NK-92 (cell line): ENCODE results near the gene DNAH6.

Experiments
- DNase-seq: peaks from one replicate; lab custom pipeline; 2025; ENCODE audit not compliant: unreplicated experiment; lab: John Stamatoyannopoulos, UW

The DNAH6 gene

DNA sequence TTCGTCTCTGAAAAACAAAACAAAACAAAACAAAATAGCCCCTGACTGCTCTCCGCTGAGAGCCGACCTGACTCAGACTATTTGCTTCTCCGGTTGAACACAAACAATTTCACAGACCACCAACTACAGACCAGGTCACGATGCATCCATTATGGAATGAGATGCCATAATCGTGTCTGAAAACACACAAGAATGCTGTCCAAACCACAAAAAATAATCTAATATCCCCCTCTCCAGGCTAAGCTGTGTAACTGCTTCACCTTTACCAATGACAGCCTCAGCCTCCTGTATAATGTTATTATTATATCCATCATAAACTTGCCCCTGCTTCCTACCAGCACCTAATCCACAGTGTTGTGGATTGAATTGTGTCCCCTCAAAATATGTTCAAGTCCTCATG lies 114.7 kb downstream of the DNAH6 start:
- no peak for DNase-seq

DNA sequence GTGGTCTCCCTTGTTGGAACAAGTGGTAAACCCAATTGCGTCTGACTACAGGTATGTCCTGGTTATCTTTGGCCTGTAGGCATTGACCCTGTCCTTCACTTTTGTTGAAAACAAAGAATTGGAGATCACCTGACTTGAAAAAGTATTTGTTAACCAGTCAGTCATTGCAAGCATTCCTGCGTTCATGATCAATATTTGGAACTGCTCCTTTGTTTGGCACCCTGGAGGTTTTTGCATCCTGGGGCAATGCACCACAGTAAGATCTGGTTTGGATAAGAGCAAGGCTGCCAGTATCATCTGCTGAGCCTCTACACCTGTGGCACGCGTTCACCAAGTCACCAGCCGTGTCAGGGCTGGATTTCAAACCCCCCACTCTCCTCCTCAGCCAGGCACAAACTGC lies 115.7 kb downstream of the DNAH6 start:
- DNase-seq = no peak

DNA sequence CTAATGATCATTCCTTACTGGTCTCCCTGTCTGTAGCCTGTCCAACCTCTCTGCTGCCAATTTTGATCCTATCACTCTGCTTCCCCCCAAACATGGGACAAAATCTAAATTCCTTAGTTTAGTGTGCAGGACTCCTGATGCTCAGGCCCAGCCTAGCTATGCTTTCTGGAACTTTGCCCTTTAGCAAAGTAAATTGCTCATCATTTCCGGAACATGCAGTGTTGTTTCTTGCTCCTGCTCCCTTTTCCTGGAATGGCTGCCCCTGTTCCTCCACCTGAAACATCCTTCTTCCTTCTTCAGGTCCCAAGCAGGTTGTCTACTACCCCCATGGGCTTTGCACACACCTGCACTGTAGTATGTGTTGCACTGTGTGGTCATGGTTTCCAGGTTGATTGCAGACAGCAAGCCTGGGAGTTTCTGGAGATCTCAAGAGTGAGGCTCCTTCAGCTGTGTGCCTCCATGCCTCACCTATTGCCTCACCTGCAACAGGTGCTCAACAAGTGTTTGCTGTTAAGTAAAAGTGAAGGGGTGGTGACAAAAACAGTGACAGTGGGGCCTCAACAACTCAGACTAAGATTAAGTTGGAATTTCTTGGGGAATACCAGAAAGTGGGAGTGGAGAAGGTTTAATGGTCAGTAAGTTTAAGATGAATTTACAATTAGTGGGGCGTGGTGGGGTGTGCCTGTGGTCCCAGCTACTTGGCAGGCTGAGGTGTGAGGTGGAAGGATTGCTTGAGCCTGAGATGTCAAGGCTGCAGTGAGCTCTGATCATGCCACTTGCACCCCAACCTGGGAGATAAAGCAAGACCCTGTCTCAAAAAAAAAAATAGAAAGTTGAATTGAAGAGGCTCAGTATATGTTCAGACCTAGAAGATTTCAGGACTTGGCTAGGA lies 120.0 kb downstream of the DNAH6 start:
- DNase-seq = no peak

DNA sequence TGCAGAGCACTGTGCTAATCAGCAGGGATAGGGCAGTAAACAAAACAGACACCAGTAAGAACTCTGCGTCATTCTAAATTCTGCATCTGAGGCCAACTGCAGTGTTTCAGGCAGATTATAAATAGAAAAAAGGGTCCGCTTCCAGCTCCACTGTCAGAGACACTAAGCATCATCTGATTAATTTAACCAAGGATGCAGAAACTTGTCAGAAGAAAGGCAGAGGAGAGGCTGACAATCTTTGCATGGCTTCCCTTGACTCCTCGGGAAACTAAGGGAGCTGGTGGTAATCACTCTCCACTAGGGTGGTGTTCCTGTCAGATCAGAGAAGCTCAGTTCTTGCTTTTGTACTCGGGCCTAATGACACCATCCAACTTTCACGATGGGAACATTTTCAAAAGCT lies 123.5 kb downstream of the DNAH6 start:
- DNase-seq = no peak

DNA sequence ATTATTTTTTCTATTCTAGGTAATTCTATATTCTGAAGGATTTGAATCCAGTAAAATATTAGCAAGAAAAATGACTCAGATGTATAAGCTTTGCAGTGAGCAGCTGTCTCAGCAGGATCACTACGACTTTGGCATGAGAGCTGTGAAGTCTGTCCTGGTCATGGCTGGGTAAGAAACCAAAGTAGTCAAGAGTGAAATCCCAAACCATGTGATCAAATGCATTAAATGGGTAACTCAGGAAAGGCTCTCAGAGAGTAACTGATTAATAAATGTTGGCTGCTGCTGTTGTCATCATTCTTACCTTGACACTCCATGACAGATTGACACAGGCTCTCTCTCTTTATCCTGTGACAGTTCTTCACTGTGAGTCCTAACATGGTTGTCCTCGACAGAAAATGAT lies 124.1 kb downstream of the DNAH6 start:
- no peak for DNase-seq

DNA sequence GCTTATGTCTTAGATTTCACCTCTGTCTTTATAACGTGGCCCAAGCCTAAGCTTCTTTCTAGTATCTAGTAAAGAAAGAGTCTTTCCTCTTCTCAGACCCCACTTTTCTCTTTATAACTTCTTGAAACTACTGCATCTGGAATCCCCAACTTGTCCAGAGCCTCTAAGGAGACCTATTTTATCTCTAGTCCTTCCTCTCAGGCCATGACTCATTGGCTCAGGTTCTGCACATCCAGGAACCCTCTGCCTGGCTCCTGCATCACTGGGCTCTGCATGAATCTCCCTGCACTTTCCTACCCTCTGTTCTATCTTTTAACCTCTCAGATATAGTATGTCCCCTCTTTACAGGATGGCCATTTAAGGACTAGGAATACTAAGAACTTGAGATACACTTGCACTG lies 124.7 kb downstream of the DNAH6 start:
- no peak for DNase-seq

DNA sequence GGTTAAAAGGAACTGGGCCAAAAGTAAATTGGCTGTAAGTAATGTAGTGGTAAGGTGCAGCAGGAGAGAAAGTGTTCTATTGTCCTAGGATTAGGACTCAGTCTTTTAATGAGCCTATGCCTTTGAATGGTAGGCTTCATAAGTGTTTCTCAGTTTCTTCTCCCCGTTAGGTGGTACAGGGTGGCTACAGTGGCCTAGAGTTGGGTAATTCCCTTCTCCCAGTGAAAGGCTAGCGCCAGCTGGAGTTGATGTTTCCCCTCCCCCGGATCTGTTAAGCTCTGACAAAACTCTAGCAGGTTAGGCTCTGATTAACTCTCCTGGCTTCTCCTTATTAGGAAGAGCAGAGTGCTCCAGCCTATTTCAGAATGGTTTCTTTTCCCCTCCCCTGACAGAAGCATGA lies 127.7 kb downstream of the DNAH6 start:
- no peak for DNase-seq

DNA sequence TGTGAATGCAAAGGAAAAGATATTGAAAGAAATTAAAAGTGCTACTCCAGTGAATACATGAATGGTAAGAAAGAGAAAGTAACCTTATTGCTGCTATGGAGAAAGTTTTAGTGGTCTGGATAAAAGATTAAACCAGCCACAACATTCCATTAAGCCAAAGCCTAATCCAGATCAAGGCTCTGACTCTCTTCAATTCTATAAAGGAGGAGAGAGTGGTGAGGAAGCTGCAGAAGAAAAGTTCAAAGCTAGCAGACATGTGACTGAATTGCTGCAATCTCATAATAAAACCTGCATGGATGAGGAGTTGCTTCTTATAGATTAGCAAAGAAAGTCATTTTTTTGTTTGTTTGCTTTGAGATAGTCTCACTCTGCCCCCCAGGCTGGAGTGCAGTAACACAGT lies 130.2 kb downstream of the DNAH6 start:
- DNase-seq = no peak

DNA sequence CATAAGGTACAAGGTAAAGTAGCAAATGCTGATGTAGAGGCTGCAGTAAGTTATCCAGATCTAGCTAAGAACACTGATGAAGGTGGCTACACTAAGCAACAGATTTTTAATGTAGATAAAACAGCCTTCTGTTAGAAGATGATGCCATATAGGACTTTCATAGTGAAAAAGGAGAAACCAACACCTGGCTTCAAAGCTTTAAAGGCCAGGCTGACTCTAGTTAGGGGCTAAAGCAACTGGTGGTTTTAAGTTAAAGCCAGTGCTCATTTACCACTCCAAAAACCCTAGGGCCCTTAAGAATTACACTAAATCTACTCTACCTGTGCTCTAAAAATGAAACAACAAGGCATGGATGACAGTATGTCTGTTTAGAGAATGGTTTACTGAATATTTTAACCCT lies 131.0 kb downstream of the DNAH6 start:
- DNase-seq = no peak

DNA sequence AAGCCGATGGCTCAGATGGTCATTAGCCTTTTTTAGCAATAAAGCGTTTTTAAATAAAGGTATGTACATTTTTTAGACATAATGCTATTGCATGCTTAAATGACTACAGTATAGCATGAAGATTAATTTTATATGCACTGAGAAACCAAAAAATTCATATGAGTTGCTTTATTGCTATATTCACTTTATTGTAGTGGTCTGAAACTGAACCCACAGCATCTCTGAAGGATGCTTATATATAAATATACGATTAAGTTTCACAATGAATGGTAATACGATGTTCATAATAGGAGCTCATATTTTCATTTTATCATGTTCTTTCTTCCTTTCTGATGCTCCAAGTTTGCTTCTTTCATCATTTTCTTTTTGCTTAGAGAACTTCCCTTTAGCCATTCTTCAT lies 132.8 kb downstream of the DNAH6 start:
- no peak for DNase-seq

DNA sequence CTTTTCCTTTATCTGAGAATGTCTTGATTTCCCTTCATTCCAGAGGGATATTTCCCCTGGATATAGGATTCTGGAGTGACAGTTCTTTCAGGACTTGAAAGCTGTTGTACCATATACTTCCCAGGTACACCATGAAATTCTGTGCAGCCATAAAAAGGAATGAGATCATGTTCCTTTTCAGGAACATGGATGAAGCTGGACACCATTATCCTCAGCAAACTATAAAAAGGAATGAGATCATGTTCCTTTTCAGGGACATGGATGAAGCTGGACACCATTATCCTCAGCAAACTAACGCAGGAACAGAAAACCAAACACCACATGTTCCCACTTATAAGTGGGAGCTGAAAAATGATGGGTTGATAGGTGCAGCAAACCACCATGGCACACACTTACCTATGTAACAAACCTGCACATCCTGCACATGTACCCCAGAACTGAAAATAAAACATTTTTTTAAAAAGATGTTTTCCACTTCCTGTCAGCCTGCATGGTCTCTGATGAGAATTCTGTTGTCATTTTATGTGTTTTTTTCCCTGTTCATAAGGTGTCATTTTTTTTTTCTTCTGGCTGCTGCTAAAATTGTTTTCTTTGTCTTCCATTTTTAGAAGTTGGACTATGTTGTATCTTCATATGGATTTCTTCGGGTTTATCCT lies 133.3 kb downstream of the DNAH6 start:
- no peak for DNase-seq

DNA sequence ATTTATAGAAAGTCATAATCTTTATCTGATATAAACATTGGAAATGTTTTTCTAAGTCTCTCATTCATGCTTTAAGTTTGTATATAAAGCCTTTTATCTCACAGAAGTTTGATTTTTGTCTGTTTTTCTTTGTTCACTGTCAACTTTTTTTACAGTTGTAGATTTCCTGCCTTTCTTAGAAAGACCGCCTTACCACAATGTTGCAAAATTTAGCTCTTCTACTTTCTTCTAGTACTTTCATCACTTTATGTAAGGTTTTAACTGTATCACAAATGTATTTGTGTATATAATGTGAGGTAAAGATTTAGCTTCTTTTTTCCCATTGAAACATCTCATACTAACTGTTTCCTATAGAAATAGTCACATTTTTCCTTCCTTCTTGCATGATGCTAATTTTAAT lies 136.1 kb downstream of the DNAH6 start:
- DNase-seq = no peak

DNA sequence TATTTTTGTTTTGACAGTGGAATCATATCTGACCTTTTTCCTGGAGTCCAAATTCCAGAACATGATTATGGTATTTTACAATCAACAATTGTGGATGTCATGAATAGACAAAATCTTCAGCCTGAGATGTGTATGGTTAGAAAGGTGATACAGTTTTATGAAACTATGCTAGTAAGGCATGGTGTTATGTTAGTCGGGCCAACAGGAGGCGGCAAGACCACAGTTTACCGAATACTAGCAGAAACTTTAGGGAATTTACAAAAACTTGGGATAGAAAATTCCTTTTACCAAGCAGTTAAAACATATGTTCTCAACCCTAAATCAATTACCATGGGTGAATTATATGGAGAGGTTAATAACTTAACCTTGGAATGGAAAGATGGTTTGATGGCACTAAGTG lies 137.0 kb downstream of the DNAH6 start:
- no peak for DNase-seq

DNA sequence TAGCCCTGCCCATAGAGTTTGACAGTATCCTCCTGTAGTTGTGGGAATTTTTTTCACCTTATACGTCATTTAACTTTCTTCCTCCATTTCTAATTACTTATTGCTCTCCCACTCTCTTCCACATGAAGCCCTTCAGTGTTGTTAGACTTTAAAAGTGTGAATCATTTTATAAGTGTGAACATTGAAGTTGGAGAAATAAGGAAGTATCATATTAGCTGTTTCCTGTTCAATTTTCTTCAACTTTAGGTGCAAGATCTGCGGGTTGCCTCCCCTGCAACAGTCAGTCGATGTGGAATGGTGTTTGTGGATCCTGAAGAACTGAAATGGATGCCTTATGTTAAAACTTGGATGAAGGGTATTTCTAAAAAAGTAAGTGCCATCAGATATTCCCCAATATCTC lies 138.1 kb downstream of the DNAH6 start:
- DNase-seq = no peak

DNA sequence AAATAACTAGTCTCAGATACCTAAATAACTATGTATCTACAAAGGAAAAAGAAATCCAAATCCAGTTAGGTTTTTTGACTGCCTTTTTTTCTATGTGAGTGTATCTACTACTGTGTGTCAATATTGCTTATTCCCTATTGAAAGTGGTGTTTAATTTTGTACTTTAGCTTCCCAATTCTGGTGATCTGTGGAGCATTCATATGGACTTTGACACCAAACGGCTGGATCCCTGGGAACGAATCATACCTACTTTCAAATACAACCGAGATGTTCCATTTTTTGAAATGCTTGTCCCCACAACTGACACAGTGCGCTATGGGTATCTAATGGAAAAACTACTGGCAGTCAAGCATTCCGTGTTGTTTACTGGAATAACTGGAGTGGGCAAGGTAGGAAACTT lies 152.8 kb downstream of the DNAH6 start:
- no peak for DNase-seq

DNA sequence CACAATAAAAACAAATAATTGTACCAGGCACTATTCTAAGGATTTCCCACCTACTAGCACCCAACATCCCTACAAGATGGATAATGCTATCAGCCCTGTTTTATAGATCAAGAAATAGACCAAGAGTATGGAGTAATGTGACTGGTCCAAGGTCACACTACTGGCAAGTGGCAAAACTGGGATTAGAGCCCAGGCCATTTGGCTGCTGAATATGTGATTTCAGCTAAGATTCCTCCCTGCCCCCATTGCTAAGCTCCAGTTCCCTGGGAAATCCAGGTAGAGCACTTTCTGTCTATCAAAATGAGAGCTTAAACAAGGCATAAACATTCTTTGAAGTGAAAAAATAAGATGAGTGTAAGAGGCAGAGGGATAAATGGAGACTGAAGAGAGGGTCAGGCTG lies 157.8 kb downstream of the DNAH6 start:
- no peak for DNase-seq

DNA sequence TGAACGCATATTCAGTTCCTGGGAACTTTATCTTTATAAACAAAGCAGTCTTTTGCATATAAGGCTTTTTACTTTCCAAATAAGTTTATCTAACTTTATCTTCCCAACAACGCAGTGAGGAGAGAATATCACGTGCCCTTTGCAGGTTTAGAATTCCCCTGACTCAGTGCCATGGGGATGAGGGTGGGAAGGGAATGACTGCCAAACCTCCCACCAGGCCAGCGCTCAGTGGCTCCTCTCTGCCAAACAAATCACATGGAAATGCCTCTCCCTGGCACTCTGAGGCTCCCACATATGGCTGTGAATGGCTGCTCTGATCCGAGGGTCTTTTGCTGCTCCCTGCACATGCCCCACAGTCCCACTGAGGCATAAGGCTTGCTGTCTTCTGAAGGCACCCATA lies 158.3 kb downstream of the DNAH6 start:
- DNase-seq = no peak

DNA sequence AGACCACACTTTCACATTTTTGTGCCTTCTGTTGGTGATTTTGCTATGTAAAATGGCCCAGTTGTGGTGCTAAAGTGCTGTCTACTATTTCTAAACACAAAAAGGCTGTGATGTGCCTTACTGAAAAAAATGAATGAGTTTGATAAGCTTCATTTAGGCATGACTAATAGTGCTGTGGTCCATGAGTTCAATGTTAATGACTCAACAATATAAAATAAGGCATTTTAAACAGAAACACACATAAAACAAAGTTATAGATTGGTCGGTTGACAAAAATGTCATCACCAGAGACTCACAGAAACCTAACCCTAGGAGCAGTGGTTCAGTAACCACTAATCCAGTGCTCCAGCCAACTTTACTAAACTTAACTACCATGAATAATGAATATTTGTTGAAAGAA lies 160.0 kb downstream of the DNAH6 start:
- DNase-seq = no peak

DNA sequence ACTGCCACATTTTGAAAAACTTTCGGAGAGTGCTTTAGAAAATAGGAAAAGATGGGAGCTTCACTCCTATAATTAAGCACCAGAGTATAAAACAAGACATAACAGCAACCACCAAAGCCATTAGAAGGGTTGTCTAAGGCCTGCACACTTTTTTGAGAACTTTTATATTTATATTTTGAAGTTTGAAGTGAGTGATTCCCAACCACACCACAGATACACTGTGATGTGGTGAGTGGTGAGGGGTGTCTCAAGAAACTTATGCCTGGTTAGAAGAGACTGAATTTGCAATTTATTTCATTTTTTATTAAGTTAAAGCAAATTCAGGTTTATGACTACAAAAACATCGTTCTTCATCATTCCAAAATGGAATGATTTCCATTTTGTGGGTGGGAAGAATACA lies 161.9 kb downstream of the DNAH6 start:
- DNase-seq = no peak

DNA sequence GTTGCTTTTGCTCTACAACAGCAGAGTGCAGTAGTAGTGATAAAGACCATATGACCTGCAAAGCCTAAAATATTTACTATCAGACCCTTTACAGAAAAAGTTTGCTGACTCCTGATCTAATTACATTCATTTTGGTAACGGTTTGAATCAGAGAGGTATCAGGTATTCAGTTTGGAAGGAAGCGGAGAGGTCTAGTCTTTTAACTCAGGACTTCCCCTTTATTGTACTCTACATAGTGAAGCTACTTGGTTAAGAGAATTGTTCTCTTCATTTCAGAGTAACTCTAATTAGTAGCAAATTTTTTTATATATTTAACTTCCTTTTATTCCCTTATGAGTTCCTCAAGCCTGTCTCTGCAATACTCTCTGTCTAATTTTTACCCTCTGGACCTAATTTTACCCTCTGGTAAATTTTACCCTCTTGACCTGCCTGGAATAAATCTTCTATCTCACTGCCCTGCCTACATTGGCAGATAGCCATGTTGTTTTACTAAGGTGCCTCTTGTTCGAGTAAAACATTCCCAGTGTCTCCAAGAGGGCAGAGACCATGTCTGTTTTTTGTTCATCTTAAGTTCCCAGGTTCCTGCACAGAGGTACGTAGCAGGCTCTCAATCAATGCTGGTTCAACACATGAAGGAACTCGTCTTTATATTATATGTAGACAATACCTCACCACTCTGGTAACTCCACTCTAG lies 170.6 kb downstream of the DNAH6 start:
- no peak for DNase-seq

DNA sequence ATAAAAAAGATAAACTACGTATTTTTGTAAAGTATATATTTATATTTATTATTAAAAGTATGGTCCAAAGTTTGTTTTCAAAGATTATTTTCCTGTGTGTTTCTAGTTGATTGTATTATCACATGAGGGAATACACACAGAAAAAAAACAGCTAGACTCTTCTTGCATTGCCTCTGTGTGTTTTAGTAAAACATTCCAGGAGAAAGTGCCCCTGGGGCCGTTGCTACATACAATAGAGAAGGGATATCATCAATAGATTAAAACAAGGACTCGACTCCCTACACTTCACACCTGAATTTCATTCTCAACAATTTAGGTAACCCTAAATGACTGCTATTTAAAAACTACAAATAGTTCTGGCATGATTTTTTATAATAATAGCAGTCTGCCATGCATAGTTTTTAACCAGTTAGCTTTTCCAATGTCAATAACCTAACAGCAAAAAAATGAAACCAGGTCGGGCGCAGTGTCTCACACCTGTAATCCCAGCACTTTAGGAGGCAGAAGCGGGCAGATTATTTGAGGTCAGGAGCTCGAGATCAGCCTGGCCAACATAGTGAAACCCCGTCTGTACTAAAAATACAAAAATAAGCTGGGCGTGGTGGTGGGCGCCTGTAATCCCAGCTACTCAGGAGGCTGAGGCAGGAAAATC lies 171.3 kb downstream of the DNAH6 start:
- no peak for DNase-seq

DNA sequence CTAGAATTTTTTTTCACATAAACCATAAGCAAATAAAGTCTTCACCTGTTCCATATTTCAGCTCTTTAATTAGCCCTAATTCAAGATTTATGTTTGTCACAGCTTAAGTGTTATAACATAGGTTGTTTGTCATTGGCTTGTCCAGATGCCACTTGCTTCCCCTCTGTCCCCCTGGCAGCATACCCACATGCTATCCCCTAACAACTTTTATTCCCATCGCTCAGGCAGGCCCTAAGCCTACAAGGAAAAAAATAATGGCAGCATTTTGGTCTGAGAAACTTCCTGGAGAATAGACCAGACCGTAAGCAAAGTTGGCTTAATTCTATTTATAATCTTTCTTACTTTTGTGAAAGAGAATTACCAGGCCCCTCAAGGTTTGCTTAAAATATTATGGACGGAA lies 173.9 kb downstream of the DNAH6 start:
- DNase-seq = no peak
